Measurements from ENCODE around the gene GYG1. TPM values are rescaled to one million over a fixed set of nuclear protein-coding genes. Genes with fewer than 3 reads are reported as not detected.
"Not testable (repeated sequence)": the region's sequence is repeated elsewhere in the genome, so short reads cannot be mapped to it uniquely, and the experiment has no call there.

Gene GYG1
- polyA plus RNA-seq (ENCODE audit: insufficient read length), result 76.5 TPM

- DNase-seq, result peak; percentile 72
These were observed at the start of gene GYG1 for GRCh38 chr3:148991219-148992026. Gene GYG1 (plus strand): TSS chr3:148991540. CDS start chr3:148991641, 101 bp downstream.

GRCh38 chr3:148943506-148944205 is 47.7 kb upstream of the GYG1 start:
- peak; percentile 49 for DNase-seq

DNA sequence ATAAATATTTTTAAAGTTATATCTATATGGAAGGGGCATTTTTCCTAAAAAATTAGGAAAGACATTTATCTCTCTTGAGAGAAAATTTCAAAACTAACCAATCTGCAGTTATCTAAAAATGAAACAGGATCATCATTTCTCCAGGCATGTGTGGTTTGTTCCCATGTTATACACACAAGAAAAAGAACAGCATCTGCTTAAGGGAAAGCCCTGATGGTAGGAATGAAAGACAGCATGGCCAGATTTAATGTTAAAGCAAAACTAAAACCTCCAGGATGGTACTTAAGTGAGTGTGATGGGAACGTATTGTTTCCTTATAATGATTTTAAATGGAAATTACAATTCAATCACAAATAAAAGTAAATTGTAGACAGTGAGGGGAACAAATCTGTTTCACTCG is 46.2 kb upstream of the GYG1 start:
- no peak for DNase-seq

DNA sequence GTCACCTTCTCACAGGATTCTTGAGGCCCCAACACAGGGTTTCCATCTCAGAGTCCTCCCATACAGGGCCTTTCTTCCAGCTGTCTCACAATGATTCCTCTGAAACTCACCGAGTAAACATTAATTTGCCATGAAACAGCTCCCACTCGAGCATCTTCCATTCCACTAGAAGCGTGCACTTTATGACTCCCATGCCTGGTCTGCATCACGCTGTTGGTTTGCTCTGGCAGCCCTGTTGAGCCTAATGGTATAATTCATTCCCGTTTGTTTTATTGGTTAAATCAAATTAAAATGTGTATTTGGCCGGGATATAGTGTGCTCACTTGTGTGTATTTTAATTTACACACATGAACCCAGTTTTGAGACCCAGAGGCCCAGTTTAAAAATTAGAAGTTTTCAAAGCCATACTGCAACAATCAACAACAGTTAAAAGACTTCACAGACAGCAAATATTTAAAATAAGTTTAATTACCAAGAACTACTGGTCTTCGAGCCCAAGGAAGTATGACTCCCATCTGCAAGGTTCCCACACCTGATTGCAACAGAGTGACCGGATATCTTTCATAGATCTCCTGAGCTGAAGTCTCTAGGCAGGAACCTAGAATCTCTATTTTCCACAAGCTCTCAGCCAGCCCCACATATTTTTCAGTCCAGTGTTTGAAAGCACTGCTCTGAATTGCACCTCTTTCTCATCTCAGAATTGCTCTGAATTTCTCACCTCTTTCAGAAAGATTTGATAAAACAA is 42.3 kb upstream of the GYG1 start:
- no peak for DNase-seq

- DNase-seq, result no peak
These were observed 40.5 kb upstream of the GYG1 start for GRCh38 chr3:148950806-148951205.

DNA sequence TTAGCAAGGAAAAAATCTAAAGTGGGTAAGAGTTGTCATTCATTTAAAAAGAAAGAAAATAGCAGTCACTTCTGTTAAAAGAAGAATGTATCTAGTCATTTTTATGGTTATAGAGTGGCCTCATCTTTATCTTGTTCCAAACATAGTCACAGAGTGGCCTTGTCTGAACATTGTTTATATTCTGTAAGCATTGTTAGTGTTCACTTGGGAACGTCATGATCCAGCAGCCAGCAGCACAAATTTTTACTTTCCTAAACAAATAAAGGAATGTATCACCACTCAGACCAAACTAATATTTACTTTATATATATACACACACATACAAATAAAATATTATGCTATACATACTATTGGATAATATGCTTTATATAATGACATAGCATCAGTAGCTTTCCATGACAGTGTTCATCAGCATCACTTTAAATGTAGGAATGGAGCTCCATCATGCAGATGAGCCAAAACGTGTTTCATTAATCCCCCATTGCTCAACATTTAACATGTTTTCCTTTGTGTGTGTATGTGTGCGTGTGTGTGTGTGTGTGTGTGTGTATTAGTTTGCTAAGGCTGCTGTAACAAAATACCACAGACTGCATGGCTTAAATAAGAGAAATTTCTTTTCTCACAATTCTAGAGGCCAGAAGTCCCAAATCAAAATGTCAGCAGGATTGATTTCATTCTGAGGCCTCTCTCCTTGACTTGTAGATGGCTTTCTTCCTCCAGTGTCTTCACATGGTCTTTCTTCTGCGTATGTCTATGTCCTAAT is 39.6 kb upstream of the GYG1 start:
- no peak for DNase-seq

- no peak for DNase-seq
These were observed 38.2 kb upstream of the GYG1 start for GRCh38 chr3:148953094-148953493.

DNA sequence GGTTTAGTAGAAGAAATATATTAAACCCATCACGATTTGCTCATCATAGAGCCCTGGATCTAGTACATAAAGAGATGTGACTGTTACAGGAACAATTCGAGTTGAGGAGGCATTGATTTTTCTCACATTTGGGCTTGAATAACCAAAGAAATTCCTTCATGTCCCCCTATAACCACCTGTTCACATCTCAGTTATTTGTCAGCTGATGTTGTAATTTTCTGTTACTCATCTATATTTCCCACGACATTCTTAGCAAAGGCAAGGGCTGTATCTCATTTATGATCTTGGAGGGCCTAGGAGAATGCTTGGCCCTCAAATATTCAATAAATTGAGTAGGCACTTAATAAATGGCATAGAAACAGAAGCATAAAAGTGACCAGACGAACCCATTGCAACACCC is 36.4 kb upstream of the GYG1 start:
- DNase-seq, result no peak

- peak; percentile 69 for DNase-seq
These were observed 35.6 kb upstream of the GYG1 start for GRCh38 chr3:148955544-148956346.

GRCh38 chr3:148957586-148957985 is 33.8 kb upstream of the GYG1 start:
- DNase-seq, result no peak

DNA sequence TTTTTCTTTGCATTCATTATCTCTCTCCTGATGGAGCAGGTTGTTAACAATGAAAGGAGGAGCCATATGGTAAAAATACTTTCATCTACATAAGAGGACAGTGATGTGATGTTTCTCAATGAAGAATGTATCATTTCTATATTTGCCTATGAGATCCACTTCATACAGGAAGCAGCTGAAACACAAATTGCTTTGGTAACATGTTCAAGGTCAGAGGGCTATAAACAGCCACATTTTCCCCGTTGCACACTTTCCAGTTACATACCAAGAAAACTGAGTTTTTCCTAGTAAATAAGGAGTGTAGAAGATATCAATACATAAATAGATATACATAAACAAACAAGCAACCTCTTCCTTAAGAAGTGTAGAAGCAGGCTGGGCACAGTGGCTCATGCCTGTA is 32.6 kb upstream of the GYG1 start:
- no peak for DNase-seq

- DNase-seq, result no peak
These were observed 28.8 kb upstream of the GYG1 start for GRCh38 chr3:148962513-148962912.

DNA sequence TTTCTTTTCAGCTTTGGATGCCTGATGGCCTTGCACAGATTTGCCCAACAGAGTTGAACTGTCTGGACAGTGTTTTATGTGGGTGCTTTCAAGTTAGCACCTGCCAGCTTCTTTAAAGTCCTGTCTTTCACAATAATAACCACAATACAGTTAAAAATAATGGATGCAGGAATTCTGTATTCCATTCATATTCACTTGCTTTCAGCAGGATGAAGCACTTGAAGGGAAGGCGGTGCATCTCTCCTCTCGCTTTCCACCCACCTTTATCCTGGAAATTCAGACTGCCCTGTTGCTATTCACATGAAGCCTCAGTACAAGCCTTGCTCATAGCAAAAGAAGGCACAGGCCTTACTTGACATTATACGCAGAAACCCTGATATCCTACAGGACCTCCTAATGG is 26.5 kb upstream of the GYG1 start:
- DNase-seq, result no peak

DNA sequence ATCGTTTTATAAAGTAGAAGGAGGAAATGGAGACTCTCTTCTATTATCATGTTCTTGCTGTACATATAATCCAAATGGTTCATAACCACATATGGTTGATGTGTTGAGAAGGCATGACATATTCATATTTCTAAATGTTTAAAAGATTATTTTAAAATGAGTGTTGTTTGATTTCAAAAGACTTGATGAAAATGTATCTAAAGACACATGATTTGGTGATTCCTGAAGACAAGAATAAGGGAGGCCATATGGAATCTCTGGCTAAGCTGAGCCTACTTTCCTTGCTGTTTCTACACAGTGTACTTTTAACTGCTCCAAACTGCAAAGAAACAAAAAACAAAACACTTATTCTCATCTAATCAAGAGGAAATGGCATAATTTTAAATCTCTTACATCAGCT is 23.0 kb upstream of the GYG1 start:
- DNase-seq, result no peak

GRCh38 chr3:148970271-148970670 is 21.1 kb upstream of the GYG1 start:
- DNase-seq, result no peak

DNA sequence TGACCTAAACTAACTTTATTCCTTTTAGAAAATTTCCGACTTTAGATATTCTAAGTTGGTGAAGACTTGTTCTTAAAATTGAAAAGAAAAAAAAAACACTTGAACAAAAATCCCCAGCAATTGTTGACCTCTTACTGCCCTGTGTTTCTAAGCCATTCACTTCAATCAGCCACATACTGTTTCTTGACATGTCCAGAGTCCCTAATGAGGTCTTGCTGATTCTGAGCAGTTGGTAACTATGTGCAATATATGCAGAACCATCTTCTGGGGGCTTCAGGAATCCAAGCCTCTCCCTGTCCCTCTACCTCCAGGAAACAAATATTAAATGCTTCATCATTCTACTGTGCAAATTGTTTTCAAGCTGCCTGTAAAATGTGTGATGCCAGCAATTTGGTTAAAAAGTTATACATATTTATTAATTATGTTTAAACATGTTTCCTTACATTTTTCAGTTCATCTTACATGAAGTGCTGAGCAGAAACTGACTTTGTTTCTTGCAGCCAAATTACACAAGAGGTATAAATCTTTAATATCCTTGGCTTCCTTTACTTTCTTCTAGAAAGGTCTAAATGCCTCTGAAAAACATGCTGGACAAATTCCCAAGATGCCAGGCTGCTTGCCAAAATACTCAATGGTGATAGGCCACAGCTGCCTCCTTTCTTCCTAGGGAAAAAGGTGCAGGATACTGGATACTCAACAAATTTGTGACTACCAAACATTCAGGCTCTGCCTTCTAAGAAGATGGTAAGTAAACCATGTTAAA is 19.8 kb upstream of the GYG1 start:
- DNase-seq, result no peak

- DNase-seq, result no peak
These were observed 16.6 kb upstream of the GYG1 start for GRCh38 chr3:148974726-148975125.

DNA sequence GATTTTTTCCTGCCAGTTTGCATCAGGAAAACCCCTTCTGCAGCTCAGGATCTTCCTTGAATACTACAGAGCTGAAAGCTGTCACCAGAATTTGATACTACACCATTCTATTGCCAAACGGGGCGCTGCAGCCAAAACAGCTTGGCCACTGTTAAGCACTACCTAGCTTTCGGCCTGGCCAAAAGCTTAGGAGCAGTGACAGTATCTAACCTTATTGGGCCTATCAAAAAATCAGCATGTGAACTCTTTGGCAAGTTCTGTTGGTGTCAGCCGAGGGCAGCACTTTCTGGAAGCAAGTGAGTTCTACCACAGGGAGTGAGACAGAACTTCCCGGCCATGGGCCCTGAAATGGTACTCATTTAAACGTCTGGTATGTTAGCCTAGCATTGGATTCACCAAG is 16.1 kb upstream of the GYG1 start:
- DNase-seq, result peak; percentile 51

GRCh38 chr3:148975696-148976095 is 15.6 kb upstream of the GYG1 start:
- no peak for DNase-seq

GRCh38 chr3:148981273-148981672 is 10.1 kb upstream of the GYG1 start:
- no peak for DNase-seq

- not testable (repeated sequence) for DNase-seq
These were observed 3.8 kb upstream of the GYG1 start for GRCh38 chr3:148987551-148987950.
